IPS-20b (cell line): ENCODE measurements around the gene HMGN5.

ENCODE experiments used
- H3K27ac ChIP-seq: one replicate; pipeline ENCODE4 v1.5.1; 2013; ENCODE audit warnings: low read length
- H3K27me3 ChIP-seq: 2 replicates; pipeline ENCODE4 v1.6.1; 2013; ENCODE audit warnings: mild to moderate bottlenecking, low read length, inconsistent platforms; ENCODE audit not compliant: insufficient read depth
- H3K36me3 ChIP-seq: 2 replicates; pipeline ENCODE4 v1.6.1; 2013; ENCODE audit warnings: low read depth, mild to moderate bottlenecking, inconsistent platforms, low read length, moderate library complexity; ENCODE audit not compliant: insufficient read depth
- H3K4me1 ChIP-seq: 2 replicates; pipeline ENCODE4 v1.6.1; 2013; ENCODE audit warnings: mild to moderate bottlenecking, control low read depth, inconsistent platforms, low read length, moderate library complexity; ENCODE audit not compliant: insufficient read depth
- H3K4me3 ChIP-seq: 2 replicates; pipeline ENCODE4 v1.5.1; 2013; ENCODE audit warnings: mild to moderate bottlenecking, low read length, inconsistent platforms
- H3K9ac ChIP-seq: 2 replicates; pipeline ENCODE4 v1.6.1; 2013; ENCODE audit warnings: low read depth, mild to moderate bottlenecking, inconsistent platforms, low read length, moderate library complexity
- H3K9me3 ChIP-seq: 2 replicates; pipeline ENCODE4 v1.6.1; 2013; ENCODE audit warnings: mild to moderate bottlenecking, low read depth, low read length, inconsistent platforms; ENCODE audit not compliant: insufficient read depth

HMGN5 gene

DNA sequence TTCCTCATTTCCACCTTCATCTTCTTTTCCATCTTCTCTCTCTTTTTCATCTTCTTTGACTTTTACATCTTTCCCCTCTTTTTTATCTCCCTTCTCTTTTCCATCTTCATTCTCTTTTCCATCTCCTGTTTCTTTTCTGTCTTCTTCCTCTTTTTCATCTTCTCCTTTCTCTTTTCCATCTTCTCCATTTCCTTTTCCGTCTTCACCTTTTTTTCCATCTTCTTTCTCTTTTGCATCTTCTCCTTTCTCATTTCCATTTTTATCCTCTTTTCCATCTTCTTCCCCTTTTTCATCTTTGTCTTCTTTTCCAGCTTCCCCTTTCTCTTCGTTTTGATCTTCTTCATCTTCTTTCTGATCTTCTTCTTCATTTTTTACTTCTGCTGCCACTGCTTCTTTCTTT, 87.0 kb downstream of the HMGN5 start:
- H3K36me3 ChIP-seq = peaks cover 4% of the 10 kb centered on the region; the same call in 1 of the 2 replicates
- no peaks in the 10 kb centered on the region for H3K27me3 ChIP-seq

DNA sequence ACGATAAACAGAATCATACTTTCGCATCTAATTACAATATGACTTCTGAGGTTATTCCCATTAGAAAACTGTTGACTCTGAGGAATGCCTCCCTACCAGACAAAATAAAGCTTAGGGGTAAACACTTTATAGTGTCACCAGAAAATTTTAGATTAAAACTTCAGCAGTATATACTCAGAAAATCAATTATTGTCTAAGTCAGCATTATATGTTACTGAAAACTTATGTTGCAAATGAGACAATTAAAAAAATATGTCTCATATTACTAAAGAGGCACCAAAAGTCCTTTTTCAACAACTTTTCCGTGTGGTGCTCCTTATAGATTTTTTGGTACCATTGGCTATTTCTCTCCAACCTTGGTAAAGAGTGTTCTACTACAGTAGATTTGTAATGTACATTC, 91.4 kb downstream of the HMGN5 start:
- Histone ChIP-seq H3K9me3 (no peaks in the 10 kb centered on the region), H3K27me3 (no peaks in the 10 kb centered on the region)

More for the DNA sequence above, 87.0 kb downstream of the HMGN5 start:
- Histone ChIP-seq H3K4me1 (no peaks in the 10 kb centered on the region; the same call in 1 of the 2 replicates), H3K27ac (no peak overlapping the region), H3K9me3 (no peaks in the 10 kb centered on the region), H3K4me3 (no peak overlapping the region), H3K9ac (no peak overlapping the region)

DNA sequence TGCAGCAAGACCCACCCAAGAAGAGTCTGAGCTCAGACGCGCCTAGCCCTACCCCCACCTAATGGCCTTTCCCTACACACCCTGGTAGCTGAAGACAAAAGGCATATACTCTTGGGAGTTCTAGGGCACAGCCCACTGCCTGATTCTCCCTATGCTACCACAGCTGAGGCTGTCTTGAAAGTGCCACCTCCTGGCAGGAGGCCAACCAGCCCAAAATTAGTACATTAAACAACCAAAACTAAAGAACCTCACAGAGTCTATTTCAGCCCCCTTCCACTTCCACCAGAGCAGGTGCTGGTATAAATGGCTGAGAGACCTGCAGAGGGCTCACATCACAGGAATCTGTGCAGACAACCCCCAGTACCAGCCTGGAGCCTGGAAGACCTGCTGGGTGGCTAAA, 119.1 kb downstream of the HMGN5 start:
- no peak overlapping the region for H3K9ac ChIP-seq
- no peak overlapping the region for H3K4me3 ChIP-seq
- no peaks in the 10 kb centered on the region for H3K9me3 ChIP-seq
- no peaks in the 10 kb centered on the region for H3K27me3 ChIP-seq
- H3K36me3 ChIP-seq = no peaks in the 10 kb centered on the region
- H3K4me1 ChIP-seq = no peaks in the 10 kb centered on the region
- no peak overlapping the region for H3K27ac ChIP-seq

More for the DNA sequence above, 91.4 kb downstream of the HMGN5 start:
- Histone ChIP-seq H3K27ac (no peak overlapping the region), H3K4me1 (no peaks in the 10 kb centered on the region), H3K36me3 (no peaks in the 10 kb centered on the region; the same call in 1 of the 2 replicates), H3K4me3 (no peak overlapping the region), H3K9ac (no peak overlapping the region)
